H1 (cell line): ENCODE measurements around the gene SYT15. TPM values are rescaled to one million over a fixed set of nuclear protein-coding genes. Genes with fewer than 3 reads are reported as not detected.

Experiments used
- ATF3 ChIP-seq: IDR thresholded peaks from 2 replicates; pipeline ENCODE4 v1.6.1; 2011; ENCODE audit warnings: low read depth, mild to moderate bottlenecking, low read length; ENCODE audit not compliant: insufficient read depth
- JUND ChIP-seq: IDR thresholded peaks from 2 replicates; pipeline ENCODE4 v1.6.1; 2011; ENCODE audit warnings: mild to moderate bottlenecking, improper control_type of control experiment, low read length
- NRF1 ChIP-seq: IDR thresholded peaks from 2 replicates; pipeline ENCODE4 v1.6.1; 2011; ENCODE audit warnings: mild to moderate bottlenecking, low read depth, low read length, improper control_type of control experiment
- PHF8 ChIP-seq: fragments of 200-600 bp; sonication (generic); conservative IDR thresholded peaks from 2 replicates; pipeline ENCODE4 v1.7.1; 2012; ENCODE audit warnings: low read depth, mild to moderate bottlenecking, inconsistent platforms, low read length, moderate library complexity
- RBBP5 ChIP-seq: IDR thresholded peaks from 2 replicates; pipeline ENCODE4 v1.7.1; 2012; ENCODE audit warnings: low read depth, mild to moderate bottlenecking, inconsistent platforms, low read length, moderate library complexity, borderline replicate concordance
- RXRA ChIP-seq: IDR thresholded peaks from 2 replicates; pipeline ENCODE4 v1.6.1; 2011; ENCODE audit warnings: low read depth, mild to moderate bottlenecking, low read length, moderate library complexity; ENCODE audit not compliant: insufficient read depth
- SIX5 ChIP-seq: IDR thresholded peaks from 2 replicates; pipeline ENCODE4 v1.6.1; 2011; ENCODE audit warnings: mild to moderate bottlenecking, low read depth, low read length
- SP1 ChIP-seq: IDR thresholded peaks from 2 replicates; pipeline ENCODE4 v1.6.1; 2011; ENCODE audit warnings: low read depth, low read length
- SUZ12 ChIP-seq: fragments of 200-600 bp; sonication (generic); IDR thresholded peaks from 2 replicates; pipeline ENCODE4 v1.6.1; 2012; ENCODE audit warnings: mild to moderate bottlenecking, inconsistent platforms, low read length, moderate library complexity, mixed read lengths
- TEAD4 ChIP-seq: IDR thresholded peaks from 2 replicates; pipeline ENCODE4 v1.6.1; 2012; ENCODE audit warnings: low read depth, low read length, inconsistent platforms, mixed read lengths
- USF2 ChIP-seq: IDR thresholded peaks from 2 replicates; pipeline ENCODE4 v1.6.1; 2011; ENCODE audit warnings: low read length, improper control_type of control experiment
- polyA plus RNA-seq, 7 experiments: library from polyadenylated mRNA; depleted of rRNA in 3 of 7; stranded (reverse) in 5 of 7; unstranded in 2 of 7; fragments of >200 nt in 5 of 7; fragments of 200-250 nt in 2 of 7; gene quantifications; 1 replicate in 5 of 7; 2 replicates in 1 of 7; 4 replicates in 1 of 7; pipeline versions ENCODE4 v1.2.1 to v1.2.3, GENCODE V29; 2011 to 2013; ENCODE audit warnings: missing spikeins in 2 of 7, mixed read lengths in 2 of 7
- total RNA-seq: library from RNA; stranded (reverse); fragmentation: NEBNext Ultra II Directional; extraction: Animal tissue kit (Norgen Biotek cat#: 25700); gene quantifications from 2 replicates; pipeline ENCODE4 v1.2.1, GENCODE V29; 2021
- TF ChIP-seq, protein P1 (sequence below): IDR thresholded peaks from 2 replicates; pipeline ENCODE4 v1.6.1; 2012; ENCODE audit warnings: inconsistent platforms
- TF ChIP-seq, protein P2 (sequence below): IDR thresholded peaks from 2 replicates; pipeline ENCODE4 v1.6.1; 2012; ENCODE audit warnings: inconsistent platforms

The SYT15 gene
- total and polyA plus RNA-seq, 2 of the 8 experiments (the other 6 are each of a cell fraction or from before 2014, with no cell fraction given) = 0.39 to 0.61 TPM

- TF ChIP-seq USF2 (no peak), SUZ12 (no peak), TEAD4 (no peak), ATF3 (no peak), SP1 (0 out of 2 replicates have a peak, but pooled peaks have one; percentile 21), RBBP5 (peak; percentile 81; the same call in 1 of the 2 replicates), JUND (no peak), NRF1 (no peak), RXRA (no peak), PHF8 (peak; percentile 84), SIX5 (no peak)
- TF ChIP-seq, protein P1, sequence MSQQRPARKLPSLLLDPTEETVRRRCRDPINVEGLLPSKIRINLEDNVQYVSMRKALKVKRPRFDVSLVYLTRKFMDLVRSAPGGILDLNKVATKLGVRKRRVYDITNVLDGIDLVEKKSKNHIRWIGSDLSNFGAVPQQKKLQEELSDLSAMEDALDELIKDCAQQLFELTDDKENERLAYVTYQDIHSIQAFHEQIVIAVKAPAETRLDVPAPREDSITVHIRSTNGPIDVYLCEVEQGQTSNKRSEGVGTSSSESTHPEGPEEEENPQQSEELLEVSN = no peak
- TF ChIP-seq, protein P2, sequence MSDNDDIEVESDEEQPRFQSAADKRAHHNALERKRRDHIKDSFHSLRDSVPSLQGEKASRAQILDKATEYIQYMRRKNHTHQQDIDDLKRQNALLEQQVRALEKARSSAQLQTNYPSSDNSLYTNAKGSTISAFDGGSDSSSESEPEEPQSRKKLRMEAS = peak; percentile 7; the same call in 1 of the 2 replicates
Measured at GRCh38 chr10:46555713-46556514, 23.0 kb upstream of the SYT15 start (continued).
